Measurements from ENCODE around the gene SGIP1.
"Not testable (repeated sequence)": the region's sequence is repeated elsewhere in the genome, so short reads cannot be mapped to it uniquely, and the experiment has no call there.

SGIP1 gene

DNA sequence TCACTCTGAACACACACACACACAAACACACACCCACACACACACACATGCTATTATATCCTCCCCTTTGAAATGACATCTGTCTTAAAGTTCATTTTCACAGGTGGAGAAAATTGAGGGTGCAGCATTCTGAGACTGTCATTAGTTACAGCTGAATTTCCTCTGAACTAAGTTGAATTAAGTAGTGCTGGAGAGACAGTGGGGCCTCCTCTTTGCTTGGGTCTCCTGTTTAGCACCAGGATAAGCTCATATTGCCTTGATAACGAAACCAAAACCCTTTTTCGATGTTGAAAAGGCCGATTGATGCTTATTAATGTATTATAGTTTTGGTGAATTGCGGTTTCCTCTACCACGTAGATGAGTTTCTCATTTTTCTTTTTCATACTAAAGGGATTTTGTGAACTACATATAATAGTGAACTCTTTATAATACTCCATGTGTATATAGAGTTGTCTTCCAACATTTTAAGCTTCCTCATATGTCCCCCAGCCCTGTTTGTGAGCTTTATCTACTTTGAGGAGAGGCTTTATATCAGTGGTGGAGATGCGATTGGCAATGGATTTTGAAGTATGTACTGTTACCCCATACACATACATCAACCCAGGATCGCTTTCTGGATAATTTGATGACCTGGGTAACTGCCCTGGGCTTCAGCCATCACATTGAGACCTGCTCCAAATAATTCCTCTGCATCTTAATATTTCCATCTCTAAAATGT is 235.7 kb downstream of the SGIP1 start:
- H2AFZ ChIP-seq (ENCODE audit: low read depth, low read length): no peak overlapping the region
- H3K36me3 ChIP-seq (ENCODE audit: insufficient read depth, low read length): no peaks in the 10 kb centered on the region
- no peaks in the 10 kb centered on the region for H3K4me1 ChIP-seq (ENCODE audit: insufficient read depth, low read length)
- no peaks in the 10 kb centered on the region for H3K27me3 ChIP-seq (ENCODE audit: insufficient read depth, low read length)
- no peak overlapping the region for H3K4me3 ChIP-seq (ENCODE audit: low read length)
- no peaks in the 10 kb centered on the region for H3K9me3 ChIP-seq (ENCODE audit: low read length)

DNA sequence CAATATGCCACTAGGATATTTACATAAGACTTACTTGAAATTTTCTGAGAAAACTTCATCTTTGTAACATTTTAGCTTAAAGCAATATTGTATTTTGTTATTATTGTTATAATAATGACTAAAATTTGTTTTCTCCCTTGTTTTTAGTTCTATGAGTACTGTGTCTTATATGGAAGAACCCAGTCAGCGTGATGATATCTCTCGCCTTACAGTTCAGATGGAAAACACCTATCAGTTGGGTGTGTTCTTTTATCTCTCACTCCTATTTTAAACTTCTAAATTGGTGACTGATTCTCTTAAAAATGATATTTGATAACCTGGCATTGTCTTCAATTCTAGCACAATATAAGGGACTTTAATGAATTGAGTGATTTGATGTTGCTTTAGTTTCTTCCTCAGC is 236.3 kb downstream of the SGIP1 start:
- Histone ChIP-seq H3K4me1 (ENCODE audit: insufficient read depth, low read length) (no peaks in the 10 kb centered on the region), H2AFZ (ENCODE audit: low read depth, low read length) (no peak overlapping the region), H3K4me3 (ENCODE audit: low read length) (no peak overlapping the region), H3K27me3 (ENCODE audit: insufficient read depth, low read length) (no peaks in the 10 kb centered on the region), H3K9me3 (ENCODE audit: low read length) (no peaks in the 10 kb centered on the region), H3K36me3 (ENCODE audit: insufficient read depth, low read length) (no peaks in the 10 kb centered on the region)

DNA sequence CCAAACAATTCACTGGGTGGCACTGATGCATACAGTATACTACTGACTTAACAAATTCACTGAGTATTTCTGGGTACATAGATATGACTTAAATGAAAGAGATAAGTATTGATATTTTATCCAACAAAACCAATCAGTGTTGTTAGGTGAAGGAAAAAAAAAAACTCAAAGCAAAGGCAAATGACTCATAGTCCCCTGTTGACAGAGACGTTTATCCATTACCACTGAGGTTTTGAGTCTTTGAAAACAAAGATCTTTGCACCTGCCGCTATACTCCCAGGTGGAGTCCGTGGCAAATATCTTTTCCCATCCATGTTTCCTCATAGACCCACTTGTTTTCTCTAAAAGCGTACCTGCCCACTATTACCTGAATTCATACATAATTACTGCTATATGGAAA is 236.7 kb downstream of the SGIP1 start:
- Histone ChIP-seq H3K4me1 (ENCODE audit: insufficient read depth, low read length) (no peaks in the 10 kb centered on the region), H3K4me3 (ENCODE audit: low read length) (no peak overlapping the region), H2AFZ (ENCODE audit: low read depth, low read length) (no peak overlapping the region), H3K36me3 (ENCODE audit: insufficient read depth, low read length) (no peaks in the 10 kb centered on the region), H3K27me3 (ENCODE audit: insufficient read depth, low read length) (no peaks in the 10 kb centered on the region), H3K9me3 (ENCODE audit: low read length) (no peaks in the 10 kb centered on the region)

DNA sequence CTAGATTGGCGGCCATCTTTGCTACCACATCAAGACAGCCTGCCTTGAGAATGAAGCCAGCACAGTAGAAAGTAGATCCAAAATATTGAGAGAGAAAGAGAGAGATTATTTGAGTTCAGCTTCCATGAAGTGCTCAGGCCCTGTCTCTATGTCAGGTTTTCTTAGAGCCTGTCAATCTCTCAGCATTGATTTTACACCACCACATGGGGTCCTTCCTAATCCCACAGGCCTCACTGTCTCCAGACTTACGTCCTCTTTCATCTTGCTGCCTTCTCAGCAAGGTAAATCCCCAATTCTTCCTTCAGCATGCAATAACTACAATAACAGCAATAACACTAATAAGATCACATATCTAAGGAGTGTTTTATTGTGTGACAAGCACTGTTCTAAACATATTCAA is 239.3 kb downstream of the SGIP1 start:
- Histone ChIP-seq H3K27me3 (ENCODE audit: insufficient read depth, low read length) (no peaks in the 10 kb centered on the region), H2AFZ (ENCODE audit: low read depth, low read length) (no peak overlapping the region), H3K4me3 (ENCODE audit: low read length) (no peak overlapping the region), H3K36me3 (ENCODE audit: insufficient read depth, low read length) (no peaks in the 10 kb centered on the region), H3K9me3 (ENCODE audit: low read length) (no peaks in the 10 kb centered on the region), H3K4me1 (ENCODE audit: insufficient read depth, low read length) (no peaks in the 10 kb centered on the region)

DNA sequence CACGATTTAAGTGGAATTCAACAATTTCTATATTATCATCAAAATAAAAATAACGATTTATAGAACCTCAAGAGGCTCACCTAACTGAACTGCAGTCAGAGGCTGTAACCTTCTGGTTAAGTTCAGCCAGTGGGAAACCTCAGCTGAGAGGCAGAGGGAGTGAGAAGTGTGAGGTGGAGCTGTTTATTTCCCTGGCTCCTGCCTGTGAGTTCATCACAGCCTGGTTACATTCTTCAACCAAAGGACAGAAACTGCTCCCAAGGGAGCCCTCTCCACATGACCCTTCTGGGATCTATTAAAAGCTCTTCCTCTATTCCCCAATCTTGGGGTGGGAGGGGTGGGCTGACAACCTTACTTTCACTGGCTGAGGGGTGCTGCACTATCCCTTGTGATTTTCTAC is 240.5 kb downstream of the SGIP1 start:
- H3K4me1 ChIP-seq (ENCODE audit: insufficient read depth, low read length): no peaks in the 10 kb centered on the region
- no peaks in the 10 kb centered on the region for H3K27me3 ChIP-seq (ENCODE audit: insufficient read depth, low read length)
- no peak overlapping the region for H2AFZ ChIP-seq (ENCODE audit: low read depth, low read length)
- H3K9me3 ChIP-seq (ENCODE audit: low read length): no peaks in the 10 kb centered on the region
- H3K36me3 ChIP-seq (ENCODE audit: insufficient read depth, low read length): no peaks in the 10 kb centered on the region
- H3K4me3 ChIP-seq (ENCODE audit: low read length): no peak overlapping the region

DNA sequence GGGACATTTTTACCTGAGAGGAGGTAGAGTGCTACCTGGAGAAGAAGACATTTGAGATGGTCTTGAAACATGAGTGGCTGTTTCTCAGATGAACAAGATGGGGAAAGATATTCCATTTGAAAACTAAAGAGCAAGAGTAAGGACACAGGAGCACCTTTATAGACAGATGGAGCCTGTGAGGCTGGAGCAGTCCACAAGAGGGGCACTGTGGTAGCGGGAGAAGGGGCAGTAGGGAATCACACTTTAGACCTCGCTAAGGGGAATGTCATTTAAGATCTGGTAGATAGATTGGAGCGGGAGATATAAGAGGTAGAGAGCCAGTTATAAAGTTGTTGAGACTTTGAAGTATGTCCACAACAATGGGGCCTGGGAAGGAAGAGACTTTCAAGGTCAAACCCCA is 241.7 kb downstream of the SGIP1 start:
- Histone ChIP-seq H3K27me3 (ENCODE audit: insufficient read depth, low read length) (no peaks in the 10 kb centered on the region), H3K4me3 (ENCODE audit: low read length) (no peak overlapping the region), H3K4me1 (ENCODE audit: insufficient read depth, low read length) (no peaks in the 10 kb centered on the region), H3K9me3 (ENCODE audit: low read length) (no peaks in the 10 kb centered on the region), H2AFZ (ENCODE audit: low read depth, low read length) (no peak overlapping the region), H3K36me3 (ENCODE audit: insufficient read depth, low read length) (no peaks in the 10 kb centered on the region)

DNA sequence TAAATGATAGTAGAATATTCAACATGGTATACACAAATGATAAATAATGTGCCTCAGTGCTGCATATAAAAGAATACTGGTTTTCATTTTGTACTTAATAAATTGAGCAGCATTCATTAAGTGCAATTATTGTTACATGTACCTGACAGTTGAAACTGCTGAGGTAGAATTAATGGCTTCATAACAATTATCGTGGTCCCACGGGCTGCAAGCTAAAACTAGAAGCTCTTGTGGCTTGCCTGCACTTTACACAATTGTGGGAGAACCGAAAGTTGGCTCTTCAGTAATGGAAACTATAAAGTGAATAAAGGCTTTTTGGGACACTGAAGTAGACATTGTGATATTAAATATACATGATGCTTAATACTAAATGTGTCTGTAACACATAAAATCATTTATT is 243.9 kb downstream of the SGIP1 start:
- Histone ChIP-seq H3K4me1 (ENCODE audit: insufficient read depth, low read length) (no peaks in the 10 kb centered on the region), H3K27me3 (ENCODE audit: insufficient read depth, low read length) (no peaks in the 10 kb centered on the region), H2AFZ (ENCODE audit: low read depth, low read length) (no peak overlapping the region), H3K9me3 (ENCODE audit: low read length) (no peaks in the 10 kb centered on the region), H3K4me3 (ENCODE audit: low read length) (no peak overlapping the region), H3K36me3 (ENCODE audit: insufficient read depth, low read length) (no peaks in the 10 kb centered on the region)

DNA sequence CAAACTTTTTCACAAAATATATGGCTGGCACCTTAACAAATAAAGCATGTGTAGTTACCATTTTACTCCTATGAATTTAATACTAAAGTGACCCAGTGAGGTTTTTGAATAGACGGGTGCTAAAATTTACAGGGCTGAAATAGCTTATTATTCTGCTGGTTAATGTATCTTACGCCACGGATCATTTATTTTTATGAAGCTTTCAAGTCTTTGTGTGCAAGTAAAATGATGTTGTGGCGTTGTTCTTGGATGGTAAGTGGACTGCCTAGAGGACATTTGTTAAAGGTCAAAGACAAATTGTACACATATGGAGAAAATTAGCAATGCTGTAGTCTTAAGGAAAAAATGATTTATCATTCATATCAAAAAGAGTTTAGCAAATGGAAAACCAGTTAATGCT is 244.3 kb downstream of the SGIP1 start:
- Histone ChIP-seq H3K36me3 (ENCODE audit: insufficient read depth, low read length) (no peaks in the 10 kb centered on the region), H3K9me3 (ENCODE audit: low read length) (no peaks in the 10 kb centered on the region), H3K27me3 (ENCODE audit: insufficient read depth, low read length) (no peaks in the 10 kb centered on the region), H3K4me3 (ENCODE audit: low read length) (no peak overlapping the region), H2AFZ (ENCODE audit: low read depth, low read length) (no peak overlapping the region), H3K4me1 (ENCODE audit: insufficient read depth, low read length) (no peaks in the 10 kb centered on the region)

DNA sequence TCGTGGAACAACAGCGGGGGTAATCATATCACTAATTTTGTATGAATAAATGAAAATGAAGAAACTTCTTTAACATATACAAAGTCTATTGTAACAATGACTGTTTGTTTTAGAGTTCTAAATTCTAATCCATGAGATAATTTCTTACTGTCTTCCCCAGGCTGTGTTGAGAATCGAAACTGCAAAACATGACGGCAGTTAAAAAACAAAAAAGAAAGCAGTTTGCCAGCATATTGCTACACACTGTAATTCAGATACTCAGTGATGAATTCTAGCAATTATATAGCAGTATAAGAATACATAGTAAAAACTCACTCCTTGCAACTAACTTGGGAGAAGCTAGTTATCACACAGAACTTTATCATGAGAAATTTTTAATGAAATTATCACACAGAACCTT is 245.0 kb downstream of the SGIP1 start:
- H3K36me3 ChIP-seq (ENCODE audit: insufficient read depth, low read length): no peaks in the 10 kb centered on the region
- no peak overlapping the region for H2AFZ ChIP-seq (ENCODE audit: low read depth, low read length)
- no peaks in the 10 kb centered on the region for H3K4me1 ChIP-seq (ENCODE audit: insufficient read depth, low read length)
- no peaks in the 10 kb centered on the region for H3K9me3 ChIP-seq (ENCODE audit: low read length)
- no peak overlapping the region for H3K4me3 ChIP-seq (ENCODE audit: low read length)
- H3K27me3 ChIP-seq (ENCODE audit: insufficient read depth, low read length): no peaks in the 10 kb centered on the region

DNA sequence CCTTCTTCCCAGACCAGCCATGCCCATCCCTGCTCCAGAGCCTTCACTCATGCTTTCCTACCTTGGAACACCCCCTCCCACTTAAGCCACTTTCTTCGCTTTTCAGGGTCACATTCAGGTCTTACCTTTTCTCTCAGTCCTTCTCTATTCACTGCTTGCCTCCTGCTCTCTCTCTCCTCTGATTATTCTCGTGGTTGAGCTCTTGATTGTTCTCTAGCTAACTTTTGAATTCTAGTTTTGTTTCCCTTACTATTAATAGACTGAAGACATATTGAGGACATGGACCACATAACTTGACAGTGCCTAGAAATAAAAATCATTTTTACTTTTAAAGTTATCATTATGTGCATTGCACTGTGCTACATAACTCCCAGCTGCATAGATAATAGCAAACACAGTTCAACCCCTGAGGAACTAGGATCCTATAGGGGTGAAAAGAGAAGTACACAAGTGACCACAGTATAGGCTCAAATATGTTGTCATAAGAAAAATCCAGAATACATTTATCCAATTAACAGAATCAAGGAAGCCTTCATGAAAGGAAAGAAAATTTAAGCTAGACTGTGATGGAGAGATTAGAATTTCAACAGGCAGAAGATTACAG is 245.6 kb downstream of the SGIP1 start:
- H2AFZ ChIP-seq (ENCODE audit: low read depth, low read length): no peak overlapping the region
- no peaks in the 10 kb centered on the region for H3K36me3 ChIP-seq (ENCODE audit: insufficient read depth, low read length)
- H3K9me3 ChIP-seq (ENCODE audit: low read length): no peaks in the 10 kb centered on the region
- H3K4me1 ChIP-seq (ENCODE audit: insufficient read depth, low read length): no peaks in the 10 kb centered on the region
- H3K4me3 ChIP-seq (ENCODE audit: low read length): no peak overlapping the region
- no peaks in the 10 kb centered on the region for H3K27me3 ChIP-seq (ENCODE audit: insufficient read depth, low read length)

DNA sequence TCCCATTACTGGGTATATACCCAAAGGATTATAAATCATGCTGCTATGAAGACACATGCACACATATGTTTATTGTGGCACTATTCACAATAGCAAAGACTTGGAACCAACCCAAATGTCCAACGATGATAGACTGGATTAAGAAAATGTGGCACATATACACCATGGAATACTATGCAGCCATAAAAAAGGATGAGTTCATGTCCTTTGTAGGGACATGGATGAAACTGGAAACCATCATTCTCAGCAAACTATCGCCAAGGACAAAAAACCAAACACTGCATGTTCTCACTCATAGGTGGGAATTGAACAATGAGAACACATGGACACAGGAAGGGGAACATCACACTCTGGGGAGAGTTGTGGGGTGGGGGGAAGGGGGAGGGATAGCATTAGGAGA is 251.8 kb downstream of the SGIP1 start:
- not testable (repeated sequence) for H3K9me3 ChIP-seq (ENCODE audit: low read length); H3K4me3 ChIP-seq (ENCODE audit: low read length); H3K36me3 ChIP-seq (ENCODE audit: insufficient read depth, low read length); H3K27me3 ChIP-seq (ENCODE audit: insufficient read depth, low read length); H2AFZ ChIP-seq (ENCODE audit: low read depth, low read length); H3K4me1 ChIP-seq (ENCODE audit: insufficient read depth, low read length)

DNA sequence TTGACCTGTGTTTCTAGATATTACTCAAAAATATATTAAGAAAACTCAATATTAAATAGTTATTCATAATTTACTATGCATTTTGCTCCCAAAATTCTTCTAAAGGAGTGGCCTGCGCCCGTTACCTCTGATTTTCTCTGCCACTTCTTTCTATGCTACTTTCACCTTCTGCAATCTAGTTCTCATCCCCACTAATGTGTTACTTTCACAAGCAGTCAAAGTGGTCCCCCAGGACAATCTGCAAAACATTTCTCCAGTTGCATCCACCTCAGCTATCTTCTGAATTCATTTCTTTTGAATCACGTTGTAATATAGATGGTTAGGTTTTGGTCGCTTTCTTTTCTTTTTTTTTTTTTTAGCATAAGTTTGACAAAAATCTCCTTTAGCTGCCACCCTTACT is 253.7 kb downstream of the SGIP1 start:
- no peak overlapping the region for H3K4me3 ChIP-seq (ENCODE audit: low read length)
- no peaks in the 10 kb centered on the region for H3K4me1 ChIP-seq (ENCODE audit: insufficient read depth, low read length)
- H3K27me3 ChIP-seq (ENCODE audit: insufficient read depth, low read length): no peaks in the 10 kb centered on the region
- no peaks in the 10 kb centered on the region for H3K9me3 ChIP-seq (ENCODE audit: low read length)
- H3K36me3 ChIP-seq (ENCODE audit: insufficient read depth, low read length): no peaks in the 10 kb centered on the region
- H2AFZ ChIP-seq (ENCODE audit: low read depth, low read length): no peak overlapping the region

DNA sequence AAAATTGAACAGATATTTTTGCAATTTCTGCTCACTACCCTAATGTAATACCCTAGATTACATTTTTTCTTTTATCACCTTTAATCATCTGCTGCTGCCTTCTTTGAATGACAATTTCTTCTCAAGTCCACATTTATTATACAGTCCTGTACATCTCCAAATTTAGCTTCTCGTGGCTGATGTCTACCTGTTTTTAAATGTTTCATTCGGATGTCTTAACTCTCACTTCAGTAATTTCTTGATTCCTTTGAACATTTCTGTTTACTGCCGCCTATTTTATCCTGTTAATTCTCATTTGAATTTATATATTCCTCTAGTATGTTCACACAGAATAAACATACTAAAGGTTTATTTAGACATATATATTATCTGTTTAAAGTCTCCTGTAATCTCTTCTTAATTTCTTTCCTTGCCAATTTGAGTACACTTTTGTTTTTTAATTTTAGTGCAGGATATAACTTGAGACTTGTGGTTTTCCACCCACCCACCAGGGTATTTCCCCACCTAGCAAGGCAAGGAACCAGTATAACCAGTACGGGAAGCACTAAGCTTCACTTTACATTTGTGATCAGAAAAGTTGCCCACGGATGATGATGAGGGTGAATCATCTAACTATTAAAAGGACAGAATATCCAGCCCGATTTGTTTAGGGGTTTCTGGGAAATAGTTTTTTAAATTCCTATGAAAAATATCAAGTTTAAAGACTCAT is 254.4 kb downstream of the SGIP1 start:
- Histone ChIP-seq H3K27me3 (ENCODE audit: insufficient read depth, low read length) (no peaks in the 10 kb centered on the region), H3K36me3 (ENCODE audit: insufficient read depth, low read length) (no peaks in the 10 kb centered on the region)

More for the DNA sequence above, 254.4 kb downstream of the SGIP1 start:
- Histone ChIP-seq H3K4me3 (ENCODE audit: low read length) (no peak overlapping the region), H3K9me3 (ENCODE audit: low read length) (no peaks in the 10 kb centered on the region), H2AFZ (ENCODE audit: low read depth, low read length) (no peak overlapping the region), H3K4me1 (ENCODE audit: insufficient read depth, low read length) (no peaks in the 10 kb centered on the region)
